Stomach (tissue), 4 donors: Measurements from ENCODE around the gene SEMA5A.

Source experiments
- CTCF ChIP-seq, 7 experiments: fragments of 450-650 bp in 4 of 7; fragments of 200-600 bp in 3 of 7; sonication (generic) in 3 of 7; IDR thresholded peaks; one replicate each; pipeline ENCODE4 v1.5.1; 2016 to 2019; ENCODE audit warnings: antibody characterized with exemption in 7 of 7, control low read depth in 2 of 7, mild to moderate bottlenecking in 1 of 7
- POLR2A ChIP-seq, 4 donors: fragments of 450-650 bp; IDR thresholded peaks; one replicate each; pipeline ENCODE4 v1.6.1; 2016; ENCODE audit warnings: antibody characterized with exemption in 4 of 4, control low read depth in 2 of 4, mild to moderate bottlenecking in 1 of 4, moderate library complexity in 1 of 4

- TF ChIP-seq CTCF (IDR thresholded peaks at IDR 0.05) (no peak), POLR2A (IDR thresholded peaks at IDR 0.05) (no peak)
These were observed 65.4 kb downstream of the SEMA5A start for GRCh38 chr5:9480499-9480898.
